ENCODE data around the gene PARG.
"Not testable (repeated sequence)": the region's sequence is repeated elsewhere in the genome, so short reads cannot be mapped to it uniquely, and the experiment has no call there.

PARG gene

DNA sequence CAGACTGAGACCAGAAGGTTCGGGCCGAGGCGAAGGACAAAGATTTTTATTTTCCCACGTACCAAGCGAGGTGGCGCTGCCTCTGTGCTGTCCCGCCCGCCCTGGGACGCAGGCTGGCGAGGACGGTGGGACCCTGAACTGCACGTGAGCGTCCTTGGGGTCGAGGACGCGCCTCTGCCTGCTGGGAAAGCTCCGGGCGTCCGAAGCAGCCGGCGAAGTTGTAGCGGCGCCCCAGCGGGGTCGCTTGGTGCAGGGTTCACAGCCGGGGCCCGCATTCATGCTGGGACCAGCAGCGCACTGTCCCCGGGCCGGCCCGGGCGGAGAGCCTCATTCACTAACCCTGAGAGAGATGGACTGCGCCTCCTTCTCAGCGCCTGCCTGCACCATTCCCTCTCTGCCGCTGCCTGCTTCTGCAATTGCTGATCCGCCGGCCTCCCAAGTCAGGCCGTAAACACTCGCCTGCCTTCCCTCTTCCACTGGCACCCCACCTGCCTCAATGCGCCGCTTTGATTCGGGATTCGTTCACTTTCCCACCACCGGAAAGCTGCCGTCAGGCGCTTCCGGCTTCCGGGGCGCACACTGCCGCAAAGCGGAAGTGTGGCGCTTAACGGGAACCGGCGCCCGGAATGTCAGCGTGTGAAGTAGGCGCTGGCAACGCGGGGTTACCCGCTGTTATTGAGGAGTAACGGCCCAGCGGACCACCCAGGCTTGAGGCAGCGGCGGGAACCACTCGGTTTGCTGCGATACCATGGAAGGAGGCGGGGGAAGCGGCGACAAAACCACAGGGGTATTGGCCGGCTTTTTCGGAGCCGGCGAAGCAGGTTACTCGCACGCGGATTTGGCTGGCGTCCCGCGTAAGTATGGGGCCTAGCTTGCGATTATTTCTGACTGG lies at the start of gene PARG, which contains the start of gene TIMM23B:
Gene PARG, minus strand, starts transcription at position 581 of the 892 bp plus-strand sequence. Its CDS starts 302 bp downstream, at position 279.
Gene TIMM23B, plus strand, starts transcription at position 607 of the 892 bp plus-strand sequence. Its CDS starts 142 bp downstream, at position 749.
- H3K4me3 ChIP-seq (ENCODE audit: low read depth, low read length) = peak within 1 kb of the TSS; percentile 83
- DNase-seq (ENCODE audit: low read depth, low spot score) = peak; percentile 84
- in situ Hi-C loops (cut with HindIII; ENCODE audit: low sequenced_read_pairs) = not testable (repeated sequence)

DNA sequence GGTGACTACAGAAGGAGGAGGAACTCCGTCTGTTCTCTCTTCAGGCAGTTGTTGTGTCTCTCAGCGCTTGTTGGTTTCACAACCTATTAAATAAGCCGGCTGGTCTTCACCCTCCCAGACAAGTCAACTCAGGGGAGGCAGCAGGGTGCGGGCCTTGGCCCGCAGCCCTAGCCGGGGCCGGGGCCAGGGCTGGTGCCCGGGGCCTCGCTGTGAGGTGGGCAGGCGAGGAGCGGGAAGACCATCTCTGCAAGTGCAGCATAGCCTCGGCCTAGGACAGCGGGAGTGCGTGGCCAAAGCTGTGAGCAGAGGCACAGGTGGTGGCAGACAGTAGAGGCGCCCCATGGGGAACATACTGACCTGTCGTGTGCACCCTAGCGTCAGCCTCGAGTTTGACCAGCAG lies 46.5 kb upstream of the PARG start, which contains the start of gene AGAP6:
Gene AGAP6, plus strand, starts transcription at position 31 of the 400 bp plus-strand sequence. Its CDS starts 310 bp downstream, at position 341.
- in situ Hi-C loops (cut with HindIII; ENCODE audit: low sequenced_read_pairs); DNase-seq (ENCODE audit: low read depth, low spot score); H3K4me3 ChIP-seq (ENCODE audit: low read depth, low read length): not testable (repeated sequence)

DNA sequence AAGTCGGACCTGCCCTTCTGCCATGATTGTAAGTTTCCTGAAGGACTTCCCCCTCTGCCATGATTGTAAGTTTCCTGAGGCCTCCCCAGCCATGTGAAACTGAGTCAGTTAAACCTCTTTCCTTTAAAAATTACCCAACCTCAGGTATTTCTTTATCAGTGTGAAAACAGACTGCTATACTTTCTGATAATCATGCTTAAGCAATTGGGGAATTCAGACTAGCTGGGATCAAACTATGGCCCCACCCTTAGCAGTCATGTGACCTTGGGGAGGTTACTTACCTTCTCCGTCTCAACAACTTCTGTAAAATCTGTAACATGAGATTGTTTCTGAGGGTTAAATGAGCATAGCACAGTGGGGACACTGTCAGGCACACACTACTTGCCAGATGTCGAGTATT lies 45.4 kb upstream of the PARG start:
- DNase-seq (ENCODE audit: low read depth, low spot score); H3K4me3 ChIP-seq (ENCODE audit: low read depth, low read length); in situ Hi-C loops (cut with HindIII; ENCODE audit: low sequenced_read_pairs): not testable (repeated sequence)

GRCh38 chr10:49977756-49978155 lies 35.9 kb upstream of the PARG start:
- DNase-seq (ENCODE audit: low read depth, low spot score); in situ Hi-C loops (cut with HindIII; ENCODE audit: low sequenced_read_pairs); H3K4me3 ChIP-seq (ENCODE audit: low read depth, low read length): not testable (repeated sequence)

DNA sequence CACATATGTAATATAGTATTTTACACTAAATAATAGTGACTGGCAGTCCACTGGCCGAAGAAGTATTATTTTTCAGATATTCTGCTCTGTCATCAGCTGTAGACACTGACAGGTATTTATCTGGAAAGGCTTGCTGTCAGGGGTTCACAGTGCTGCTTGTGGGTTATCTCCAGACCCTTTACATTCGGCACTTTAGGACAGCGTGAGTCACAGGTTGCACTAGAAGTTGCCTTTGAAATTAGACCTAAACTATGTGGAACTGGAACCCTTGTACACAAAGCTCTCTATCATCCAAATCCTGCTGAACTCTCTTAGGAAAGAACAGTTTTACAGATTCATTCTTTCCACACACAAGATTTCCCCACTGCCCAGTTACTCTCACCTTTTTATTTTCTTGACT lies 30.3 kb upstream of the PARG start:
- H3K4me3 ChIP-seq (ENCODE audit: low read depth, low read length); in situ Hi-C loops (cut with HindIII; ENCODE audit: low sequenced_read_pairs); DNase-seq (ENCODE audit: low read depth, low spot score): not testable (repeated sequence)

DNA sequence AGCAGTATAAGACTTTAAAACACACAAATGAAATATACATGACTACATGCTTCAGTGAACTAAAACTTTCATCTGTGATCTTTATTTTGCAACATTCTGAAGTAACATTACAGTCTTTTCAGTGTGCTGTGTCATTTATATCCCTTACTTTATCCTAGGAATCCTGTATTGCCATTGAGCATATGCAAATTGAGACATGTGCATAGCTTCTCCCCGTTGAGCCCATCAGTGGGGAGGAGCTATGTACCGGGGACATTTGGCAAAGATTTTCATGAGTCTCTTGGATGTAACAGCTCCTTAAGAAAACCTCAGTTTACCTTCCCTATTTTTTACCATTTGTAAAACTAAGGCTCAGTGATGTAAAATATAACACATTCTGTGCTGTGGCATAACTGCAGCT lies 29.6 kb upstream of the PARG start:
- H3K4me3 ChIP-seq (ENCODE audit: low read depth, low read length); DNase-seq (ENCODE audit: low read depth, low spot score); in situ Hi-C loops (cut with HindIII; ENCODE audit: low sequenced_read_pairs): not testable (repeated sequence)

GRCh38 chr10:49970331-49970857 lies 28.6 kb upstream of the PARG start:
- H3K4me3 ChIP-seq (ENCODE audit: low read depth, low read length); in situ Hi-C loops (cut with HindIII; ENCODE audit: low sequenced_read_pairs); DNase-seq (ENCODE audit: low read depth, low spot score): not testable (repeated sequence)

DNA sequence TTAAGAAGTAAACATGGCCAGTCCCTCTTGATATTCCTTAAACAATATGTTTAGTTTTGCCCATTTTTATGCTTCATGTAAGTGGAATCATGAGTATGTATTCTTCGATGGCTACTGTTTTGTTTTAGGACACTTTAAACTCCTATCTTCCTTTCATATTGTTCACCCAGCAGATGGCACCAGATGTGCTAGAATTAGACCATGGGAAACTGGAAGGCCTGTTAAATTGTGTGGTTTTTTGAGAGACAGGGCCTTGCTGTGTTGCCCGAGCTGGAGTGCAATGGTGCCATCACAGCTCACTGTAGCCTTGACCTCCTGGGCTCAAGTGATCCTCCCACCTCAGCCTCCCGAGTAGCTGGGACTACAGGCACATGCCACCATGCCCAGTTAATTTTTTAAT lies 11.3 kb upstream of the PARG start:
- H3K4me3 ChIP-seq (ENCODE audit: low read depth, low read length); in situ Hi-C loops (cut with HindIII; ENCODE audit: low sequenced_read_pairs): not testable (repeated sequence)
- peak; percentile 4 for DNase-seq (ENCODE audit: low read depth, low spot score)

- H3K4me3 ChIP-seq (ENCODE audit: low read depth, low read length); in situ Hi-C loops (cut with HindIII; ENCODE audit: low sequenced_read_pairs); DNase-seq (ENCODE audit: low read depth, low spot score): not testable (repeated sequence)
Observed at GRCh38 chr10:49952006-49952405, 10.2 kb upstream of the PARG start.

GRCh38 chr10:49948737-49949136 lies 6.9 kb upstream of the PARG start:
- in situ Hi-C loops (cut with HindIII; ENCODE audit: low sequenced_read_pairs); DNase-seq (ENCODE audit: low read depth, low spot score); H3K4me3 ChIP-seq (ENCODE audit: low read depth, low read length): not testable (repeated sequence)

- H3K4me3 ChIP-seq (ENCODE audit: low read depth, low read length); DNase-seq (ENCODE audit: low read depth, low spot score); in situ Hi-C loops (cut with HindIII; ENCODE audit: low sequenced_read_pairs): not testable (repeated sequence)
Observed at GRCh38 chr10:49948142-49948541, 6.3 kb upstream of the PARG start.

DNA sequence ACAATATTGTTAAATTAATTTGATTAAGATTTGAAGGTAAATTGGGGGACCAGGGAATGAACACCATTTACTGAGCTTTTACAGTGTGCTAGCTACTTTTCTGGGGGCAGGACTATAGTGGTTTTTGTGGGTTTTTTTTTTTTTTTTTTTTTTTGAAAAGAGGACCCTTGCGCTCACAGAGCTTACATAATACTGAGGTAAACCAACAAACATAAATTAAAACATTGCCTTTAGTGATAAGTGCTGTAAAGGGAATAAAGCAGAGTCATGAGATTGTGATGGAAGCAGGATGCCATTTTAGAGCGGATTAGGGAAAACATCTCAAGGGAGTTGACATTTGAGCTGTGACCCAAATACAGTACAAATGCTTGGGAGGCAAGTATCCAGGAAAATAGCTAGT lies 1.8 kb upstream of the PARG start:
- DNase-seq (ENCODE audit: low read depth, low spot score); in situ Hi-C loops (cut with HindIII; ENCODE audit: low sequenced_read_pairs); H3K4me3 ChIP-seq (ENCODE audit: low read depth, low read length): not testable (repeated sequence)

GRCh38 chr10:49942339-49942705 lies 495 bp upstream of the PARG start:
- in situ Hi-C loops (cut with HindIII; ENCODE audit: low sequenced_read_pairs) = not testable (repeated sequence)
- peak; percentile 2 for DNase-seq (ENCODE audit: low read depth, low spot score)
- H3K4me3 ChIP-seq (ENCODE audit: low read depth, low read length) = peak overlapping the region; percentile 83

- H3K4me3 ChIP-seq (ENCODE audit: low read depth, low read length); in situ Hi-C loops (cut with HindIII; ENCODE audit: low sequenced_read_pairs); DNase-seq (ENCODE audit: low read depth, low spot score): not testable (repeated sequence)
Observed at GRCh38 chr10:49931959-49932728, 9.7 kb downstream of the PARG start.

DNA sequence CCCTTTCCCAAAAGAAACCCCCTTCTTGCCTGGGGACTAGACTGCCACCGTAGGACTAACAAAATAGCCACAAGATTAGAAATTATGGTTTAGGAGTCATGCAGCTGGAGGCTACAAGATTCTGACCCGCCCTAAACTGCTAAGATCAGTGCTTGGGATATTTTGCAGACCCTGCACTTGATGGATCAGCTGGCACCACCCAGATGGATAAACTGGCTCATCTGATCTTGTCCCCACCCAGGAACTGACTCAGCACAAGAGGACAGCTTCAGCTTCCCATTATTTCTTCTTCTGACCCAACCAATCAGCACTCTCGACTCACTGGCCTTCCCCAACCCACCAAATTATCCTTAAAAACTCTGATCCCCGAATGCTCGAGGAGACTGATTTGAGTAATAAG lies 10.6 kb downstream of the PARG start:
- in situ Hi-C loops (cut with HindIII; ENCODE audit: low sequenced_read_pairs); DNase-seq (ENCODE audit: low read depth, low spot score); H3K4me3 ChIP-seq (ENCODE audit: low read depth, low read length): not testable (repeated sequence)

GRCh38 chr10:49923572-49923971 lies 18.3 kb downstream of the PARG start:
- in situ Hi-C loops (cut with HindIII; ENCODE audit: low sequenced_read_pairs); DNase-seq (ENCODE audit: low read depth, low spot score); H3K4me3 ChIP-seq (ENCODE audit: low read depth, low read length): not testable (repeated sequence)

GRCh38 chr10:49922041-49922440 lies 19.8 kb downstream of the PARG start:
- H3K4me3 ChIP-seq (ENCODE audit: low read depth, low read length); DNase-seq (ENCODE audit: low read depth, low spot score); in situ Hi-C loops (cut with HindIII; ENCODE audit: low sequenced_read_pairs): not testable (repeated sequence)
